Astrocyte (in vitro differentiated cells and primary cell): ENCODE data around the gene FAM13A. TPM values are rescaled to one million over a fixed set of nuclear protein-coding genes. Genes with fewer than 3 reads are reported as not detected.

Source experiments
- DNase-seq: peaks from one replicate; pipeline ENCODE4 v3.0.0-alpha.2; 2010; ENCODE audit warnings: low read depth
- FAIRE-seq: peaks from 2 replicates; lab custom pipeline; 2011; peaks lifted over from hg19 to GRCh38; lab: Jason Lieb, UNC
- H2AFZ ChIP-seq: 2 replicates; pipeline ENCODE4 v1.6.0; 2012; ENCODE audit warnings: low read depth, low read length, inconsistent platforms
- H3K27ac ChIP-seq: 2 replicates; pipeline ENCODE4 v1.5.1; 2011; ENCODE audit warnings: low read depth, low read length, inconsistent platforms
- H3K27me3 ChIP-seq: 2 replicates; pipeline ENCODE4 v1.6.0; 2011; ENCODE audit warnings: low read length, inconsistent platforms; ENCODE audit not compliant: insufficient read depth
- H3K36me3 ChIP-seq: 2 replicates; pipeline ENCODE4 v1.5.1; 2011; ENCODE audit warnings: low read length, inconsistent platforms; ENCODE audit not compliant: insufficient read depth
- H3K4me1 ChIP-seq: 2 replicates; pipeline ENCODE4 v1.5.1; 2011; ENCODE audit warnings: low read length, inconsistent platforms; ENCODE audit not compliant: insufficient read depth
- H3K4me2 ChIP-seq: 2 replicates; pipeline ENCODE4 v1.6.0; 2012; ENCODE audit warnings: low read length, inconsistent platforms
- H3K4me3 ChIP-seq: 2 replicates; pipeline ENCODE4 v1.5.1; 2011; ENCODE audit warnings: low read depth, mild to moderate bottlenecking, low read length, inconsistent platforms; ENCODE audit not compliant: insufficient read depth
- H3K79me2 ChIP-seq: 2 replicates; pipeline ENCODE4 v1.6.0; 2012; ENCODE audit warnings: mild to moderate bottlenecking, low read length, inconsistent platforms; ENCODE audit not compliant: insufficient read depth
- H3K9ac ChIP-seq: 2 replicates; pipeline ENCODE4 v1.6.0; 2012; ENCODE audit warnings: mild to moderate bottlenecking, low read length, inconsistent platforms
- H3K9me3 ChIP-seq: 2 replicates; pipeline ENCODE4 v1.5.1; 2012; ENCODE audit warnings: low read depth, mild to moderate bottlenecking, low read length, inconsistent platforms; ENCODE audit not compliant: insufficient read depth
- H4K20me1 ChIP-seq: 2 replicates; pipeline ENCODE4 v1.6.0; 2012; ENCODE audit warnings: low read length, inconsistent platforms; ENCODE audit not compliant: insufficient read depth
- H3K27ac Mint-ChIP-seq: one replicate; pipeline ENCODE4 v1.8.0; 2021; ENCODE audit warnings: mild to moderate bottlenecking, mixed read lengths; ENCODE audit not compliant: unreplicated experiment
- H3K27me3 Mint-ChIP-seq: one replicate; pipeline ENCODE4 v1.8.0; 2021; ENCODE audit warnings: low read depth, mixed read lengths; ENCODE audit not compliant: unreplicated experiment
- H3K36me3 Mint-ChIP-seq: one replicate; pipeline ENCODE4 v1.8.0; 2021; ENCODE audit warnings: low read depth, mixed read lengths; ENCODE audit not compliant: unreplicated experiment
- H3K4me1 Mint-ChIP-seq: one replicate; pipeline ENCODE4 v1.8.0; 2021; ENCODE audit warnings: low read depth, mixed read lengths; ENCODE audit not compliant: unreplicated experiment
- H3K4me3 Mint-ChIP-seq: one replicate; pipeline ENCODE4 v1.8.0; 2021; ENCODE audit warnings: mild to moderate bottlenecking, moderate library complexity, mixed read lengths; ENCODE audit not compliant: unreplicated experiment
- H3K9me3 Mint-ChIP-seq: one replicate; pipeline ENCODE4 v1.8.0; 2021; ENCODE audit warnings: mild to moderate bottlenecking, mixed read lengths; ENCODE audit not compliant: unreplicated experiment
- CTCF ChIP-seq: IDR thresholded peaks from 2 replicates; pipeline ENCODE4 v1.5.1; 2011; ENCODE audit warnings: low read depth, mild to moderate bottlenecking, inconsistent platforms, low read length, moderate library complexity; ENCODE audit not compliant: insufficient read depth
- EZH2 ChIP-seq: IDR thresholded peaks from 2 replicates; pipeline ENCODE4 v1.6.1; 2012; ENCODE audit warnings: mild to moderate bottlenecking, low read length, inconsistent platforms; ENCODE audit not compliant: insufficient read depth
- total RNA-seq: library from RNA; stranded (reverse); gene quantifications from 2 replicates; pipeline ENCODE4 v1.2.1, GENCODE V29; 2021

FAM13A gene
- total RNA-seq, 1 donor from 2014 or later, result 12.0 TPM

GRCh38 chr4:88705223-88705622 lies 351.8 kb downstream of the FAM13A start:
- Mint-ChIP-seq H3K9me3 (no peaks in the 10 kb centered on the region), H3K36me3 (peaks cover 3% of the 10 kb centered on the region), H3K27ac (no peak overlapping the region), H3K4me1 (peaks cover 9% of the 10 kb centered on the region), H3K27me3 (no peaks in the 10 kb centered on the region), H3K4me3 (no peak overlapping the region)
- Histone ChIP-seq H3K9me3 (no peaks in the 10 kb centered on the region), H3K27me3 (no peaks in the 10 kb centered on the region), H3K4me2 (no peak overlapping the region), H3K4me1 (no peaks in the 10 kb centered on the region), H3K27ac (no peak overlapping the region), H4K20me1 (no peaks in the 10 kb centered on the region), H3K9ac (no peak overlapping the region), H3K4me3 (no peak overlapping the region), H3K36me3 (no peaks in the 10 kb centered on the region), H2AFZ (no peak overlapping the region), H3K79me2 (no peaks in the 10 kb centered on the region)
- TF ChIP-seq CTCF (no peak), EZH2 (no peak)
- DNase-seq (no peak), FAIRE-seq (no peak)

- Mint-ChIP-seq H3K36me3 (peaks cover 7% of the 10 kb centered on the region), H3K9me3 (no peaks in the 10 kb centered on the region), H3K4me1 (peaks cover 9% of the 10 kb centered on the region), H3K27ac (no peak overlapping the region), H3K4me3 (no peak overlapping the region), H3K27me3 (no peaks in the 10 kb centered on the region)
- no peak overlapping the region for H3K4me2 ChIP-seq
- no peaks in the 10 kb centered on the region for H3K36me3 ChIP-seq
- H3K4me3 ChIP-seq, result no peak overlapping the region
- no peak overlapping the region for H3K27ac ChIP-seq
- H2AFZ ChIP-seq, result no peak overlapping the region
- no peaks in the 10 kb centered on the region for H3K9me3 ChIP-seq
- FAIRE-seq, result no peak
- no peaks in the 10 kb centered on the region for H3K27me3 ChIP-seq
- H3K9ac ChIP-seq, result no peak overlapping the region
- H3K4me1 ChIP-seq, result no peaks in the 10 kb centered on the region
- H3K79me2 ChIP-seq, result no peaks in the 10 kb centered on the region
- DNase-seq, result no peak
- no peaks in the 10 kb centered on the region for H4K20me1 ChIP-seq
- no peak for TF ChIP-seq CTCF
- no peak for TF ChIP-seq EZH2
Measured at GRCh38 chr4:88702782-88703181, 354.2 kb downstream of the FAM13A start.

- Mint-ChIP-seq H3K27me3 (no peaks in the 10 kb centered on the region), H3K4me3 (no peak overlapping the region), H3K4me1 (no peaks in the 10 kb centered on the region), H3K36me3 (peaks cover 3% of the 10 kb centered on the region), H3K27ac (no peak overlapping the region), H3K9me3 (no peaks in the 10 kb centered on the region)
- FAIRE-seq (no peak), DNase-seq (no peak)
- no peaks in the 10 kb centered on the region for H3K79me2 ChIP-seq
- no peak overlapping the region for H3K9ac ChIP-seq
- no peak overlapping the region for H3K27ac ChIP-seq
- H3K9me3 ChIP-seq, result no peaks in the 10 kb centered on the region
- H3K4me3 ChIP-seq, result no peak overlapping the region
- H3K4me2 ChIP-seq, result no peak overlapping the region
- no peak overlapping the region for H2AFZ ChIP-seq
- H3K4me1 ChIP-seq, result no peaks in the 10 kb centered on the region
- H4K20me1 ChIP-seq, result no peaks in the 10 kb centered on the region
- H3K36me3 ChIP-seq, result no peaks in the 10 kb centered on the region
- TF ChIP-seq CTCF, result no peak
- TF ChIP-seq EZH2, result no peak
- no peaks in the 10 kb centered on the region for H3K27me3 ChIP-seq
Measured at GRCh38 chr4:88698519-88698918, 358.5 kb downstream of the FAM13A start.
